Adrenal gland (tissue), 12 donors: ENCODE results near the gene SDK1. TPM values are rescaled to one million over a fixed set of nuclear protein-coding genes. Genes with fewer than 3 reads are reported as not detected.
"Not testable (repeated sequence)": the region's sequence is repeated elsewhere in the genome, so short reads cannot be mapped to it uniquely, and the experiment has no call there.

Source experiments
- DNase-seq, 7 donors: peaks; one replicate each; pipeline ENCODE4 v3.0.0-alpha.2; 2019 to 2020
- H3K27ac ChIP-seq, 5 donors: fragments of 200-600 bp; sonication (generic) in 4 of 5; 1 replicate in 3 of 5; 2 replicates in 2 of 5; pipeline versions ENCODE4 v1.5.1 to v1.8.0; 2016 to 2020; ENCODE audit warnings: mild to moderate bottlenecking in 1 of 5
- H3K27me3 ChIP-seq: fragments of 200-600 bp; 2 replicates; pipeline ENCODE4 v1.8.0; 2021
- H3K36me3 ChIP-seq, 2 donors: fragments of 200-600 bp; replicated peaks in 1 of 2; 1 replicate in 1 of 2; 2 replicates in 1 of 2; pipeline versions ENCODE4 v1.5.1 to v1.8.0; 2018 to 2022
- H3K4me1 ChIP-seq, 2 donors: fragments of 200-600 bp; replicated peaks in 1 of 2; 1 replicate in 1 of 2; 2 replicates in 1 of 2; pipeline versions ENCODE4 v1.5.1 to v1.8.0; 2018 to 2021
- H3K4me3 ChIP-seq, 4 donors: fragments of 200-600 bp; sonication (generic) in 3 of 4; one replicate each; pipeline ENCODE4 v1.5.1; 2016 to 2018
- H3K9me3 ChIP-seq, 3 donors: fragments of 200-600 bp; sonication (generic) in 1 of 3; replicated peaks in 1 of 3; 1 replicate in 2 of 3; 2 replicates in 1 of 3; pipeline versions ENCODE4 v1.5.1 to v1.8.0; 2016 to 2021
- CTCF ChIP-seq, 6 experiments: fragments of 450-650 bp in 4 of 6; fragments of 200-600 bp in 2 of 6; sonication (generic) in 1 of 6; IDR thresholded peaks; 1 replicate in 5 of 6; 2 replicates in 1 of 6; pipeline versions ENCODE4 v1.5.1 to v1.8.0; 2016 to 2021; ENCODE audit warnings: antibody characterized with exemption in 6 of 6, mild to moderate bottlenecking in 2 of 6, moderate library complexity in 1 of 6
- POLR2A ChIP-seq, 2 donors: fragments of 450-650 bp; IDR thresholded peaks; one replicate each; pipeline ENCODE4 v1.6.1; 2017; ENCODE audit warnings: antibody characterized with exemption in 2 of 2, mild to moderate bottlenecking in 2 of 2, moderate library complexity in 1 of 2
- WGBS, 4 donors: extraction: QIAGEN DNeasy Blood & Tissue Kit in 2 of 4; methylation state at CpG; one replicate each; pipeline versions ENCODE4 v1.1.5 to v1.1.7; 2013 to 2017; 5-methylcytosine and 5-hydroxymethylcytosine counted together
- intact Hi-C, 2 donors: fragments of 100-400 bp; cut with DNase I; formaldehyde crosslinking; loops; one replicate each; pipeline versions ENCODE4 v1.14.1 to v1.15.0; 2022 to 2023
- polyA plus RNA-seq, 3 donors: library from polyadenylated mRNA; stranded (reverse); fragments of 200-250 nt in 2 of 3; fragments of 350-450 nt in 1 of 3; fragmentation: Illumina TruSeq in 1 of 3; extraction: RNeasy Lipid Tissue Mini Kit (QIAGEN cat#74804) in 1 of 3; gene quantifications; one replicate each; pipeline ENCODE4 v1.2.3, GENCODE V29; 2013 to 2014
- total RNA-seq, 9 donors: library from RNA; depleted of rRNA in 4 of 9; stranded (reverse); fragments of >200 nt in 4 of 9; fragments of 120-200 nt in 1 of 9; fragmentation: NEBNext Ultra II Directional in 1 of 9; extraction: Animal tissue kit (Norgen Biotek cat#: 25700) in 1 of 9; gene quantifications; one replicate each; pipeline versions ENCODE4 v1.1.0 to v1.2.4, GENCODE V29; 2013 to 2023
- donor health status: healthy with polysubstance abuse.
- donor health status: Bipolar disorder and iron deficiency.
- donor health status: DM: yes; HTN: yes; CAD: no.
- donor health status: DM: no; HTN: no; CAD: no.
- donor health status: DM: no; HTN: no; CAD: no.
- donor health status: DM: yes; HTN: yes; CAD: no.

Gene SDK1
- total and polyA plus RNA-seq, 12 donors = 0.50 to 3.6 (median 1.5) TPM

DNA sequence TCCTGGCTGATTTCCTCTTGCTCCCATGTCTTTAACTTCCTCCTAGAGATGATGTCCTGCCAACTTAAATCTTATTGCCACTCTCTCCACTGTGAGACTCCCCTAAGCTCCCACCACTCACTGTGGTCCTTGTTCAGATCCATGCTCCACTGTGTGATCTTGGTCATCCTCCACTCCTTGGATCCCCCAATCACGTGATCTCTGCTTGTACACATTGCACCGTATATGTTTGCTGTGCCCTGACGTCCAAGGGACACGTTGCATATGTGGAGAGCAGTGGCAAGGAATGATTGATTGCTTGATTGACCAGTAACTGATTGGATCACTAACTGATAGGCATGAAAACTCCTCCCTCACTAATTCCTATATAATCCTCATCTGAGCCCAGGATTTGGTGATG is 395.1 kb downstream of the SDK1 start:
- no peak overlapping the region for H3K27ac ChIP-seq
- no peak for DNase-seq
- no peaks in the 10 kb centered on the region for H3K4me1 ChIP-seq
- intact Hi-C loops = no loop called here
- H3K27me3 ChIP-seq = no peaks in the 10 kb centered on the region
- WGBS, 4 donors = 76 to 88% (median 84%) methylated on average over 4 of the region's 4 CpGs
- no peak overlapping the region for H3K4me3 ChIP-seq
- TF ChIP-seq CTCF (IDR thresholded peaks at IDR 0.05) (no peak), POLR2A (IDR thresholded peaks at IDR 0.05) (no peak)
- H3K36me3 ChIP-seq = no peaks in the 10 kb centered on the region
- no peaks in the 10 kb centered on the region for H3K9me3 ChIP-seq

DNA sequence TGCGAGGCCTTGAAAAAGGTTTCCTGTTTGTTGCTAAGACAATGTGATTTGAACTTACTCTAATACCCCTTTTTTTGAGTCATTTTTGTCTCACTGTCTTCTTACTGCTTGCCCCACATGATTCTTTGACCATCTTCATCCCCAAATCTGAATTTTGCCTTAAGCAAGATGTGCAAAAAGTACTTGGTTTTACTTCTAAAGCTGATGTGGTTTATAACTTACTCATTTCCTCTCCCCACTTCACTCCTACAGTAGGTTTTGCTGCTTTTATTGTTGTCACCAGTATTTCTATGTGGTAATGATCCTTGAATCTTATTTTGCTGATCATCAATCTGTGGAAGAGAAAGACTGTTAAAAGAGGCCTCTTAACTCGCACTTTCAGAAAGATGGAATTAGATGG is 396.4 kb downstream of the SDK1 start:
- Histone ChIP-seq H3K4me1 (no peaks in the 10 kb centered on the region), H3K27ac (no peak overlapping the region), H3K4me3 (no peak overlapping the region), H3K27me3 (no peaks in the 10 kb centered on the region), H3K9me3 (no peaks in the 10 kb centered on the region), H3K36me3 (no peaks in the 10 kb centered on the region)
- intact Hi-C loops = no loop called here
- 78 to 94% (median 88%) methylated on average over 2 of the region's 2 CpGs for WGBS, 4 donors
- TF ChIP-seq POLR2A (IDR thresholded peaks at IDR 0.05) (no peak), CTCF (IDR thresholded peaks at IDR 0.05) (no peak)
- DNase-seq = no peak

DNA sequence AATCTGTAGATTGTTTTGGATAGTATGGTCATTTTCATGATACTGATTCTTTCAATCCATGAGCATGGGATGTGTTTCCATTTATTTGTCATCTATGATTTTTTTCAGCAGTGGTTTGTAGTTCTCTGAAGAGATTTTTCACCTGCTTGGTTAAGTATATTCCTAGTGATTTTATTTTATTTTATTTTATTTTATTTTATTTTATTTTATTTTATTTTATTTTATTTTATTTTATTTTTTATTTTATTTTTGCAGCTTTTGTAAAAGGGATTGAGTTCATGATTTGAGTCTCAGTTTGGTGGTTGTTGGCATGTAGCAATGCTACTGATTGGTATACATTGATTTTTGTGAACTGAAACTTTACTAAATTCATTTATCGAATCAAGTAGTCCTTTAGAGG is 404.2 kb downstream of the SDK1 start:
- Histone ChIP-seq H3K9me3 (no peaks in the 10 kb centered on the region), H3K27ac (no peak overlapping the region), H3K4me1 (no peaks in the 10 kb centered on the region), H3K27me3 (no peaks in the 10 kb centered on the region), H3K4me3 (no peak overlapping the region), H3K36me3 (no peaks in the 10 kb centered on the region)
- DNase-seq = no peak
- intact Hi-C loops = no loop called here
- no peak for TF ChIP-seq POLR2A (IDR thresholded peaks at IDR 0.05)
- TF ChIP-seq CTCF (IDR thresholded peaks at IDR 0.05) = no peak
- WGBS, 4 donors = 89 to 97% (median 92%) methylated on average over 1 of the region's 1 CpG

DNA sequence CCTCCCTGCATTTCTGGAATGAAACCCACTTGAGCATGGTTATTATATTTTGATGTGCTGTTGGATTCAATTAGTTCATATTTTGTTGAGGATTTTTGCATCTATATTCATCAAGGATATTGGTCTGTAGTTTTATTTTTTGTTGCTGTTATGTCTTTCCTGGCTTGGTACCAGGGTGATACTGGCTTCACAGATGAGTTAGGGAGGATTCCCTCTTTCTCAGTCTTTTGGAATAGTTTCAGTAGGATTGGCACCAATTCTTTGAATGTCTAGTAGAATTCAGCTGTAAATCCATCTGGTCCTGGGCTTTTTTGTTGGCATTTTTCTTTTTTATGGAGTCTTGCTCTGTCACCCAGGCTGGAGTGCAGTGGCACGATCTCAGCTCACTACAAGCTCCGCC is 405.0 kb downstream of the SDK1 start:
- H3K4me3 ChIP-seq, H3K4me1 ChIP-seq, H3K36me3 ChIP-seq, H3K27me3 ChIP-seq, intact Hi-C loops, H3K27ac ChIP-seq, H3K9me3 ChIP-seq, DNase-seq: not testable (repeated sequence)
- 88 to 93% (median 91%) methylated on average over 2 of the region's 2 CpGs for WGBS, 4 donors

- intact Hi-C loops = no loop called here
- DNase-seq = no peak
- TF ChIP-seq CTCF (IDR thresholded peaks at IDR 0.05) (no peak), POLR2A (IDR thresholded peaks at IDR 0.05) (no peak)
- no peaks in the 10 kb centered on the region for H3K27me3 ChIP-seq
- 52 to 64% (median 58%) methylated on average over 1 of the region's 1 CpG for WGBS, 4 donors
- no peaks in the 10 kb centered on the region for H3K9me3 ChIP-seq
- H3K36me3 ChIP-seq = no peaks in the 10 kb centered on the region
- no peak overlapping the region for H3K4me3 ChIP-seq
- H3K27ac ChIP-seq = no peak overlapping the region
- H3K4me1 ChIP-seq = no peaks in the 10 kb centered on the region
Observed at GRCh38 chr7:3710122-3710521, 409.1 kb downstream of the SDK1 start.
